ENCODE data around the gene SP4.

SP4 gene

GRCh38 chr7:21463524-21463923 is 35.6 kb downstream of the SP4 start:
- DNase-seq (ENCODE audit: low read depth in 1 of 2, low spot score in 1 of 2), result no peak
- no peak overlapping the region for H3K27ac ChIP-seq (replicated peaks)
- H3K27me3 ChIP-seq (ENCODE audit: insufficient read depth, poor library complexity, severe bottlenecking), result no peaks in the 10 kb centered on the region
- H3K4me3 ChIP-seq (replicated peaks; ENCODE audit: insufficient read depth, low read length), result no peak overlapping the region
- no peak for TF ChIP-seq GABPA (IDR thresholded peaks at IDR 0.05; ENCODE audit: low read depth)
- TF ChIP-seq SPI1 (IDR thresholded peaks at IDR 0.05; ENCODE audit: borderline replicate concordance, low read depth), result no peak
- TF ChIP-seq, protein P1, sequence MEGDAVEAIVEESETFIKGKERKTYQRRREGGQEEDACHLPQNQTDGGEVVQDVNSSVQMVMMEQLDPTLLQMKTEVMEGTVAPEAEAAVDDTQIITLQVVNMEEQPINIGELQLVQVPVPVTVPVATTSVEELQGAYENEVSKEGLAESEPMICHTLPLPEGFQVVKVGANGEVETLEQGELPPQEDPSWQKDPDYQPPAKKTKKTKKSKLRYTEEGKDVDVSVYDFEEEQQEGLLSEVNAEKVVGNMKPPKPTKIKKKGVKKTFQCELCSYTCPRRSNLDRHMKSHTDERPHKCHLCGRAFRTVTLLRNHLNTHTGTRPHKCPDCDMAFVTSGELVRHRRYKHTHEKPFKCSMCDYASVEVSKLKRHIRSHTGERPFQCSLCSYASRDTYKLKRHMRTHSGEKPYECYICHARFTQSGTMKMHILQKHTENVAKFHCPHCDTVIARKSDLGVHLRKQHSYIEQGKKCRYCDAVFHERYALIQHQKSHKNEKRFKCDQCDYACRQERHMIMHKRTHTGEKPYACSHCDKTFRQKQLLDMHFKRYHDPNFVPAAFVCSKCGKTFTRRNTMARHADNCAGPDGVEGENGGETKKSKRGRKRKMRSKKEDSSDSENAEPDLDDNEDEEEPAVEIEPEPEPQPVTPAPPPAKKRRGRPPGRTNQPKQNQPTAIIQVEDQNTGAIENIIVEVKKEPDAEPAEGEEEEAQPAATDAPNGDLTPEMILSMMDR (IDR thresholded peaks at IDR 0.05; ENCODE audit: insufficient read depth, low read length), result no peak
- TF ChIP-seq POLR2AphosphoS5 (IDR thresholded peaks at IDR 0.05; ENCODE audit: low read depth), result no peak
- TF ChIP-seq, protein P2, sequence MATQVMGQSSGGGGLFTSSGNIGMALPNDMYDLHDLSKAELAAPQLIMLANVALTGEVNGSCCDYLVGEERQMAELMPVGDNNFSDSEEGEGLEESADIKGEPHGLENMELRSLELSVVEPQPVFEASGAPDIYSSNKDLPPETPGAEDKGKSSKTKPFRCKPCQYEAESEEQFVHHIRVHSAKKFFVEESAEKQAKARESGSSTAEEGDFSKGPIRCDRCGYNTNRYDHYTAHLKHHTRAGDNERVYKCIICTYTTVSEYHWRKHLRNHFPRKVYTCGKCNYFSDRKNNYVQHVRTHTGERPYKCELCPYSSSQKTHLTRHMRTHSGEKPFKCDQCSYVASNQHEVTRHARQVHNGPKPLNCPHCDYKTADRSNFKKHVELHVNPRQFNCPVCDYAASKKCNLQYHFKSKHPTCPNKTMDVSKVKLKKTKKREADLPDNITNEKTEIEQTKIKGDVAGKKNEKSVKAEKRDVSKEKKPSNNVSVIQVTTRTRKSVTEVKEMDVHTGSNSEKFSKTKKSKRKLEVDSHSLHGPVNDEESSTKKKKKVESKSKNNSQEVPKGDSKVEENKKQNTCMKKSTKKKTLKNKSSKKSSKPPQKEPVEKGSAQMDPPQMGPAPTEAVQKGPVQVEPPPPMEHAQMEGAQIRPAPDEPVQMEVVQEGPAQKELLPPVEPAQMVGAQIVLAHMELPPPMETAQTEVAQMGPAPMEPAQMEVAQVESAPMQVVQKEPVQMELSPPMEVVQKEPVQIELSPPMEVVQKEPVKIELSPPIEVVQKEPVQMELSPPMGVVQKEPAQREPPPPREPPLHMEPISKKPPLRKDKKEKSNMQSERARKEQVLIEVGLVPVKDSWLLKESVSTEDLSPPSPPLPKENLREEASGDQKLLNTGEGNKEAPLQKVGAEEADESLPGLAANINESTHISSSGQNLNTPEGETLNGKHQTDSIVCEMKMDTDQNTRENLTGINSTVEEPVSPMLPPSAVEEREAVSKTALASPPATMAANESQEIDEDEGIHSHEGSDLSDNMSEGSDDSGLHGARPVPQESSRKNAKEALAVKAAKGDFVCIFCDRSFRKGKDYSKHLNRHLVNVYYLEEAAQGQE (IDR thresholded peaks at IDR 0.05; ENCODE audit: insufficient replicate concordance, low read depth), result no peak

- DNase-seq (ENCODE audit: low read depth in 1 of 2, low spot score in 1 of 2), result no peak
- H3K4me3 ChIP-seq (replicated peaks; ENCODE audit: insufficient read depth, low read length), result no peak overlapping the region
- no peak for TF ChIP-seq SPI1 (IDR thresholded peaks at IDR 0.05; ENCODE audit: borderline replicate concordance, low read depth)
- TF ChIP-seq, protein P2 (IDR thresholded peaks at IDR 0.05; ENCODE audit: insufficient replicate concordance, low read depth), result no peak
- no peak for TF ChIP-seq POLR2AphosphoS5 (IDR thresholded peaks at IDR 0.05; ENCODE audit: low read depth)
- no peak for TF ChIP-seq GABPA (IDR thresholded peaks at IDR 0.05; ENCODE audit: low read depth)
- TF ChIP-seq, protein P1 (IDR thresholded peaks at IDR 0.05; ENCODE audit: insufficient read depth, low read length), result no peak
- H3K27me3 ChIP-seq (ENCODE audit: insufficient read depth, poor library complexity, severe bottlenecking), result no peaks in the 10 kb centered on the region
- H3K27ac ChIP-seq (replicated peaks), result no peak overlapping the region
These were observed 41.1 kb downstream of the SP4 start for GRCh38 chr7:21468969-21469368.

GRCh38 chr7:21469894-21470293 is 42.0 kb downstream of the SP4 start:
- no peak for DNase-seq (ENCODE audit: low read depth in 1 of 2, low spot score in 1 of 2)
- no peak overlapping the region for H3K27ac ChIP-seq (replicated peaks)
- no peaks in the 10 kb centered on the region for H3K27me3 ChIP-seq (ENCODE audit: insufficient read depth, poor library complexity, severe bottlenecking)
- no peak overlapping the region for H3K4me3 ChIP-seq (replicated peaks; ENCODE audit: insufficient read depth, low read length)
- TF ChIP-seq GABPA (IDR thresholded peaks at IDR 0.05; ENCODE audit: low read depth) (no peak), SPI1 (IDR thresholded peaks at IDR 0.05; ENCODE audit: borderline replicate concordance, low read depth) (no peak), POLR2AphosphoS5 (IDR thresholded peaks at IDR 0.05; ENCODE audit: low read depth) (no peak)
- TF ChIP-seq, protein P2 (IDR thresholded peaks at IDR 0.05; ENCODE audit: insufficient replicate concordance, low read depth), result no peak
- TF ChIP-seq, protein P1 (IDR thresholded peaks at IDR 0.05; ENCODE audit: insufficient read depth, low read length), result no peak

Data from HL-60 (cell line).